ENCODE data around the gene BANF1.

Gene BANF1

GRCh38 chr11:65961267-65962140 lies 40.8 kb upstream of the BANF1 start, which contains the start of gene SART1 (continued):
- TF ChIP-seq ZNF585B (tag by site-specific recombination; IDR thresholded peaks at IDR 0.05) = no peak
- TF ChIP-seq SCRT2 (tag by site-specific recombination; IDR thresholded peaks at IDR 0.05) = no peak
- TF ChIP-seq ZNF521 (tag by site-specific recombination; IDR thresholded peaks at IDR 0.05) = no peak
- TF ChIP-seq, protein P1, sequence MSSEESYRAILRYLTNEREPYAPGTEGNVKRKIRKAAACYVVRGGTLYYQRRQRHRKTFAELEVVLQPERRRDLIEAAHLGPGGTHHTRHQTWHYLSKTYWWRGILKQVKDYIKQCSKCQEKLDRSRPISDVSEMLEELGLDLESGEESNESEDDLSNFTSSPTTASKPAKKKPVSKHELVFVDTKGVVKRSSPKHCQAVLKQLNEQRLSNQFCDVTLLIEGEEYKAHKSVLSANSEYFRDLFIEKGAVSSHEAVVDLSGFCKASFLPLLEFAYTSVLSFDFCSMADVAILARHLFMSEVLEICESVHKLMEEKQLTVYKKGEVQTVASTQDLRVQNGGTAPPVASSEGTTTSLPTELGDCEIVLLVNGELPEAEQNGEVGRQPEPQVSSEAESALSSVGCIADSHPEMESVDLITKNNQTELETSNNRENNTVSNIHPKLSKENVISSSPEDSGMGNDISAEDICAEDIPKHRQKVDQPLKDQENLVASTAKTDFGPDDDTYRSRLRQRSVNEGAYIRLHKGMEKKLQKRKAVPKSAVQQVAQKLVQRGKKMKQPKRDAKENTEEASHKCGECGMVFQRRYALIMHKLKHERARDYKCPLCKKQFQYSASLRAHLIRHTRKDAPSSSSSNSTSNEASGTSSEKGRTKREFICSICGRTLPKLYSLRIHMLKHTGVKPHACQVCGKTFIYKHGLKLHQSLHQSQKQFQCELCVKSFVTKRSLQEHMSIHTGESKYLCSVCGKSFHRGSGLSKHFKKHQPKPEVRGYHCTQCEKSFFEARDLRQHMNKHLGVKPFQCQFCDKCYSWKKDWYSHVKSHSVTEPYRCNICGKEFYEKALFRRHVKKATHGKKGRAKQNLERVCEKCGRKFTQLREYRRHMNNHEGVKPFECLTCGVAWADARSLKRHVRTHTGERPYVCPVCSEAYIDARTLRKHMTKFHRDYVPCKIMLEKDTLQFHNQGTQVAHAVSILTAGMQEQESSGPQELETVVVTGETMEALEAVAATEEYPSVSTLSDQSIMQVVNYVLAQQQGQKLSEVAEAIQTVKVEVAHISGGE (tag by site-specific recombination; conservative IDR thresholded peaks at IDR 0.05; ENCODE audit: low read depth) = peak; percentile 95
- TF ChIP-seq ZNF501 (tag by site-specific recombination; IDR thresholded peaks at IDR 0.05) = peak; percentile 55; the same call in 1 of the 2 replicates
- no peak for TF ChIP-seq INSM2 (tag by site-specific recombination; IDR thresholded peaks at IDR 0.05)
- TF ChIP-seq, protein P2, sequence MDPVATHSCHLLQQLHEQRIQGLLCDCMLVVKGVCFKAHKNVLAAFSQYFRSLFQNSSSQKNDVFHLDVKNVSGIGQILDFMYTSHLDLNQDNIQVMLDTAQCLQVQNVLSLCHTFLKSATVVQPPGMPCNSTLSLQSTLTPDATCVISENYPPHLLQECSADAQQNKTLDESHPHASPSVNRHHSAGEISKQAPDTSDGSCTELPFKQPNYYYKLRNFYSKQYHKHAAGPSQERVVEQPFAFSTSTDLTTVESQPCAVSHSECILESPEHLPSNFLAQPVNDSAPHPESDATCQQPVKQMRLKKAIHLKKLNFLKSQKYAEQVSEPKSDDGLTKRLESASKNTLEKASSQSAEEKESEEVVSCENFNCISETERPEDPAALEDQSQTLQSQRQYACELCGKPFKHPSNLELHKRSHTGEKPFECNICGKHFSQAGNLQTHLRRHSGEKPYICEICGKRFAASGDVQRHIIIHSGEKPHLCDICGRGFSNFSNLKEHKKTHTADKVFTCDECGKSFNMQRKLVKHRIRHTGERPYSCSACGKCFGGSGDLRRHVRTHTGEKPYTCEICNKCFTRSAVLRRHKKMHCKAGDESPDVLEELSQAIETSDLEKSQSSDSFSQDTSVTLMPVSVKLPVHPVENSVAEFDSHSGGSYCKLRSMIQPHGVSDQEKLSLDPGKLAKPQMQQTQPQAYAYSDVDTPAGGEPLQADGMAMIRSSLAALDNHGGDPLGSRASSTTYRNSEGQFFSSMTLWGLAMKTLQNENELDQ (tag by site-specific recombination; IDR thresholded peaks at IDR 0.05; ENCODE audit: low read depth) = no peak
- no peak for TF ChIP-seq ZNF114 (tag by site-specific recombination; IDR thresholded peaks at IDR 0.05)
- no peak for TF ChIP-seq ZNF777 (tag by site-specific recombination; IDR thresholded peaks at IDR 0.05; ENCODE audit: borderline replicate concordance)
- peak; percentile 61 for TF ChIP-seq SP3 (tag by site-specific recombination; IDR thresholded peaks at IDR 0.05)
- no peak for TF ChIP-seq ZNF221 (tag by site-specific recombination; IDR thresholded peaks at IDR 0.05; ENCODE audit: borderline replicate concordance)
- TF ChIP-seq OSR2 (tag by site-specific recombination; IDR thresholded peaks at IDR 0.05) = no peak
- TF ChIP-seq ZNF704 (tag by site-specific recombination; IDR thresholded peaks at IDR 0.05) = no peak
- TF ChIP-seq, protein P3, sequence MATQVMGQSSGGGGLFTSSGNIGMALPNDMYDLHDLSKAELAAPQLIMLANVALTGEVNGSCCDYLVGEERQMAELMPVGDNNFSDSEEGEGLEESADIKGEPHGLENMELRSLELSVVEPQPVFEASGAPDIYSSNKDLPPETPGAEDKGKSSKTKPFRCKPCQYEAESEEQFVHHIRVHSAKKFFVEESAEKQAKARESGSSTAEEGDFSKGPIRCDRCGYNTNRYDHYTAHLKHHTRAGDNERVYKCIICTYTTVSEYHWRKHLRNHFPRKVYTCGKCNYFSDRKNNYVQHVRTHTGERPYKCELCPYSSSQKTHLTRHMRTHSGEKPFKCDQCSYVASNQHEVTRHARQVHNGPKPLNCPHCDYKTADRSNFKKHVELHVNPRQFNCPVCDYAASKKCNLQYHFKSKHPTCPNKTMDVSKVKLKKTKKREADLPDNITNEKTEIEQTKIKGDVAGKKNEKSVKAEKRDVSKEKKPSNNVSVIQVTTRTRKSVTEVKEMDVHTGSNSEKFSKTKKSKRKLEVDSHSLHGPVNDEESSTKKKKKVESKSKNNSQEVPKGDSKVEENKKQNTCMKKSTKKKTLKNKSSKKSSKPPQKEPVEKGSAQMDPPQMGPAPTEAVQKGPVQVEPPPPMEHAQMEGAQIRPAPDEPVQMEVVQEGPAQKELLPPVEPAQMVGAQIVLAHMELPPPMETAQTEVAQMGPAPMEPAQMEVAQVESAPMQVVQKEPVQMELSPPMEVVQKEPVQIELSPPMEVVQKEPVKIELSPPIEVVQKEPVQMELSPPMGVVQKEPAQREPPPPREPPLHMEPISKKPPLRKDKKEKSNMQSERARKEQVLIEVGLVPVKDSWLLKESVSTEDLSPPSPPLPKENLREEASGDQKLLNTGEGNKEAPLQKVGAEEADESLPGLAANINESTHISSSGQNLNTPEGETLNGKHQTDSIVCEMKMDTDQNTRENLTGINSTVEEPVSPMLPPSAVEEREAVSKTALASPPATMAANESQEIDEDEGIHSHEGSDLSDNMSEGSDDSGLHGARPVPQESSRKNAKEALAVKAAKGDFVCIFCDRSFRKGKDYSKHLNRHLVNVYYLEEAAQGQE (tag by site-specific recombination; IDR thresholded peaks at IDR 0.05) = no peak
- TF ChIP-seq ZNF785 (tag by site-specific recombination; IDR thresholded peaks at IDR 0.05) = no peak
- TF ChIP-seq HOXD13 (CRISPR knock-in tag; IDR thresholded peaks at IDR 0.05; ENCODE audit: borderline replicate concordance) = no peak
- TF ChIP-seq ZBTB48 (tag by site-specific recombination; IDR thresholded peaks at IDR 0.05) = no peak
- no peak for TF ChIP-seq ZNF670 (tag by site-specific recombination; IDR thresholded peaks at IDR 0.05; ENCODE audit: low read depth)
- TF ChIP-seq SP2 (tag by site-specific recombination; IDR thresholded peaks at IDR 0.05) = peak; percentile 88
- TF ChIP-seq ZNF747 (tag by site-specific recombination; IDR thresholded peaks at IDR 0.05) = no peak
- TF ChIP-seq ZNF423 (tag by site-specific recombination; IDR thresholded peaks at IDR 0.05) = no peak
- TF ChIP-seq SETDB1 (IDR thresholded peaks at IDR 0.05; ENCODE audit: insufficient read length, low read length) = no peak
- TF ChIP-seq ZNF19 (tag by site-specific recombination; IDR thresholded peaks at IDR 0.05; ENCODE audit: low read depth) = no peak
- TF ChIP-seq ZEB2 (tag by site-specific recombination; IDR thresholded peaks at IDR 0.05) = peak; percentile 65
- TF ChIP-seq ZNF707 (tag by site-specific recombination; IDR thresholded peaks at IDR 0.05) = no peak

Measured in HEK293 (cell line).